HG02852 (cell line): ENCODE results near the gene PCK1.

Experiments
- ATAC-seq: cut with Tn5 transposase; IDR thresholded peaks from one replicate; pipeline ENCODE4 v1.9.1; 2021; ENCODE audit warnings: mild to moderate bottlenecking, moderate library complexity; ENCODE audit not compliant: unreplicated experiment

Gene PCK1

GRCh38 chr20:57587278-57587988, 26.5 kb downstream of the PCK1 start:
- no peak for ATAC-seq

- ATAC-seq = no peak
Observed at GRCh38 chr20:57587989-57588377, 27.1 kb downstream of the PCK1 start.

GRCh38 chr20:57588596-57588995, 27.7 kb downstream of the PCK1 start:
- no peak for ATAC-seq

GRCh38 chr20:57589123-57589727, 28.3 kb downstream of the PCK1 start:
- ATAC-seq = no peak

- ATAC-seq = no peak
Observed at GRCh38 chr20:57589728-57590484, 29.0 kb downstream of the PCK1 start.

GRCh38 chr20:57590485-57591288, 29.8 kb downstream of the PCK1 start:
- ATAC-seq = no peak

- ATAC-seq = no peak
Observed at GRCh38 chr20:57591289-57592229, 30.6 kb downstream of the PCK1 start.

- ATAC-seq = no peak
Observed at GRCh38 chr20:57592263-57593092, 31.6 kb downstream of the PCK1 start.

GRCh38 chr20:57593134-57593886, 32.4 kb downstream of the PCK1 start:
- no peak for ATAC-seq

- no peak for ATAC-seq
Observed at GRCh38 chr20:57594092-57594951, 33.4 kb downstream of the PCK1 start.

GRCh38 chr20:57595041-57596030, 34.4 kb downstream of the PCK1 start:
- ATAC-seq = no peak

- ATAC-seq = no peak
Observed at GRCh38 chr20:57596358-57596757, 35.4 kb downstream of the PCK1 start.

- peak; percentile 42 for ATAC-seq
Observed at GRCh38 chr20:57596998-57597939, 36.4 kb downstream of the PCK1 start.

- no peak for ATAC-seq
Observed at GRCh38 chr20:57598060-57598459, 37.1 kb downstream of the PCK1 start.

GRCh38 chr20:57598491-57598890, 37.6 kb downstream of the PCK1 start:
- ATAC-seq = no peak
